HCT116 (cell line): ENCODE measurements around the gene G6PD. TPM values are rescaled to one million over a fixed set of nuclear protein-coding genes. Genes with fewer than 3 reads are reported as not detected.

Experiments
- ATAC-seq: fragments of 200-7000 bp; cut with Tn5 transposase; 2 replicates; pipeline ENCODE4 v1.9.1; 2020; ENCODE audit warnings: mild to moderate bottlenecking, moderate library complexity
- BruUV-seq: library from RNA; stranded (reverse); fragments of 400-500 nt; replicated peaks from 2 replicates; lab custom pipeline; 2021; lab: Mats Ljungman, UMichigan
- CTCF ChIA-PET: fragments of 300-600 bp; sonication (Branson Sonifier 250); formaldehyde crosslinking; loops from one replicate; lab custom pipeline; 2021; ENCODE audit warnings: antibody characterized with exemption; lab: Charles Lee
- POLR2A ChIA-PET: fragments of 300-600, 350-600 bp; sonication (Branson Sonifier 250); formaldehyde crosslinking; loops from one replicate; lab custom pipeline; 2021; ENCODE audit warnings: antibody characterized with exemption; lab: Charles Lee
- RAD21 ChIA-PET, 2 experiments: fragments of 300-600 bp; sonication (Branson Sonifier 250); formaldehyde crosslinking; loops; one replicate each; lab custom pipeline; 2023; ENCODE audit warnings: low total read pairs in 2 of 2; ENCODE audit not compliant: uncharacterized antibody in 2 of 2, unreplicated experiment in 2 of 2, low non-redundant PET in 1 of 2; lab: Charles Lee
- DNase-seq: peaks from one replicate; pipeline ENCODE4 v3.0.0-alpha.2; 2010; ENCODE audit warnings: low read depth, low spot score
- H2AFZ ChIP-seq: fragments of 200-600 bp; shearing (Covaris generic), sonication (generic); 2 replicates; pipeline ENCODE4 v1.6.1; 2017; ENCODE audit warnings: low read depth, mixed run types, mixed read lengths, antibody characterized with exemption, low read length; ENCODE audit not compliant: poor library complexity, severe bottlenecking
- H3K27ac ChIP-seq: 2 replicates; pipeline ENCODE4 v1.5.1; 2012; ENCODE audit warnings: low read depth, low read length
- H3K27me3 ChIP-seq: fragments of 200-600 bp; sonication (generic); 2 replicates; pipeline ENCODE4 v1.6.1; 2016; ENCODE audit warnings: mixed run types, low read length, mixed read lengths; ENCODE audit not compliant: insufficient read depth
- H3K36me3 ChIP-seq, 2 experiments: fragments of 200-500 bp in 1 of 2; fragments of 200-600 bp in 1 of 2; sonication (Bioruptor generic) in 1 of 2; sonication (generic) in 1 of 2; 2 replicates each; pipeline versions ENCODE4 v1.5.1 to v1.6.1; 2014 to 2016; ENCODE audit warnings: low read length in 2 of 2, inconsistent platforms in 1 of 2, mixed read lengths in 1 of 2, mixed run types in 1 of 2; ENCODE audit not compliant: insufficient read depth in 2 of 2, control insufficient read depth in 1 of 2
- H3K4me1 ChIP-seq, 2 experiments: fragments of 200-600 bp in 1 of 2; sonication (generic) in 1 of 2; 2 replicates each; pipeline versions ENCODE4 v1.5.1 to v1.6.1; 2012 to 2017; ENCODE audit warnings: low read length in 2 of 2, inconsistent platforms in 1 of 2, mild to moderate bottlenecking in 1 of 2, mixed read lengths in 1 of 2, mixed run types in 1 of 2, moderate library complexity in 1 of 2; ENCODE audit not compliant: insufficient read depth in 2 of 2, control insufficient read depth in 1 of 2
- H3K4me2 ChIP-seq: fragments of 200-600 bp; sonication (generic); 2 replicates; pipeline ENCODE4 v1.6.1; 2017; ENCODE audit warnings: mixed run types, low read length, mixed read lengths
- H3K4me3 ChIP-seq, 2 experiments: fragments of 200-600 bp in 1 of 2; sonication (generic) in 1 of 2; replicated peaks in 1 of 2; 2 replicates each; pipeline ENCODE4 v1.5.1; 2011 to 2016; ENCODE audit warnings: low read length in 2 of 2, control low read depth in 1 of 2, low read depth in 1 of 2, mild to moderate bottlenecking in 1 of 2, mixed read lengths in 1 of 2, mixed run types in 1 of 2
- H3K79me2 ChIP-seq: fragments of 200-600 bp; sonication (generic); 2 replicates; pipeline ENCODE4 v1.6.1; 2017; ENCODE audit warnings: mild to moderate bottlenecking, mixed run types, low read length, moderate library complexity, mixed read lengths; ENCODE audit not compliant: insufficient read depth
- H3K9ac ChIP-seq: fragments of 200-600 bp; sonication (generic); 2 replicates; pipeline ENCODE4 v1.6.1; 2016; ENCODE audit warnings: low read length, mixed read lengths
- H3K9me2 ChIP-seq: fragments of 200-600 bp; sonication (generic), shearing (Covaris generic); 2 replicates; pipeline ENCODE4 v1.6.1; 2017; ENCODE audit warnings: mixed run types, mild to moderate bottlenecking, moderate library complexity; ENCODE audit not compliant: insufficient read depth
- H3K9me3 ChIP-seq, 2 experiments: fragments of 200-500 bp in 1 of 2; fragments of 200-600 bp in 1 of 2; sonication (Bioruptor generic) in 1 of 2; sonication (generic) in 1 of 2; 2 replicates each; pipeline ENCODE4 v1.6.1; 2014 to 2017; ENCODE audit warnings: low read length in 2 of 2, mixed read lengths in 2 of 2, inconsistent platforms in 1 of 2, low read depth in 1 of 2, mild to moderate bottlenecking in 1 of 2, mixed run types in 1 of 2, moderate library complexity in 1 of 2; ENCODE audit not compliant: control insufficient read depth in 1 of 2, insufficient read depth in 1 of 2
- H4K20me1 ChIP-seq: fragments of 200-600 bp; sonication (generic), shearing (Covaris generic); 2 replicates; pipeline ENCODE4 v1.6.1; 2017; ENCODE audit warnings: mixed run types, mild to moderate bottlenecking, moderate library complexity; ENCODE audit not compliant: insufficient read depth
- CEBPB ChIP-seq: IDR thresholded peaks from 2 replicates; pipeline ENCODE4 v1.6.1; 2012; ENCODE audit warnings: low read depth
- EGR1 ChIP-seq: IDR thresholded peaks from 2 replicates; pipeline ENCODE4 v1.6.1; 2012; ENCODE audit warnings: low read depth
- EZH2 ChIP-seq: fragments of 200-600 bp; sonication (generic); IDR thresholded peaks from 2 replicates; pipeline ENCODE4 v1.6.1; 2017; ENCODE audit warnings: antibody characterized with exemption, mixed run types
- EZH2phosphoT487 ChIP-seq: fragments of 200-600 bp; IDR thresholded peaks from 2 replicates; pipeline ENCODE4 v1.6.1; 2018; ENCODE audit warnings: antibody characterized with exemption, borderline replicate concordance
- FOSL1 ChIP-seq: IDR thresholded peaks from 2 replicates; pipeline ENCODE4 v1.6.1; 2012; ENCODE audit warnings: low read depth
- POLR2AphosphoS5 ChIP-seq: IDR thresholded peaks from 2 replicates; pipeline ENCODE4 v1.6.1; 2011; ENCODE audit warnings: mild to moderate bottlenecking, low read depth, low read length, moderate library complexity
- SIN3A ChIP-seq: IDR thresholded peaks from 2 replicates; pipeline ENCODE4 v1.6.1; 2012; ENCODE audit warnings: low read depth
- SP1 ChIP-seq: IDR thresholded peaks from 2 replicates; pipeline ENCODE4 v1.6.1; 2012; ENCODE audit warnings: low read depth
- SRF ChIP-seq: IDR thresholded peaks from 2 replicates; pipeline ENCODE4 v1.6.1; 2012; ENCODE audit warnings: low read depth
- TCF7L2 ChIP-seq: IDR thresholded peaks from 2 replicates; pipeline ENCODE4 v1.7.0; 2011; ENCODE audit warnings: borderline replicate concordance, inconsistent platforms; ENCODE audit not compliant: insufficient read depth, insufficient read length; ENCODE audit errors: extremely low read depth
- YY1 ChIP-seq: IDR thresholded peaks from 2 replicates; pipeline ENCODE4 v1.6.1; 2011; ENCODE audit warnings: low read length, low read depth, moderate library complexity, mild to moderate bottlenecking; ENCODE audit not compliant: insufficient replicate concordance; ENCODE audit errors: extremely low read depth
- ZBTB33 ChIP-seq: IDR thresholded peaks from 2 replicates; pipeline ENCODE4 v1.6.1; 2011; ENCODE audit warnings: mild to moderate bottlenecking, low read length, moderate library complexity; ENCODE audit not compliant: insufficient replicate concordance; ENCODE audit errors: extremely low read depth
- ZFX ChIP-seq: fragments of 450-650 bp; IDR thresholded peaks from 2 replicates; pipeline ENCODE4 v1.6.1; 2017
- ZNF274 ChIP-seq: fragments of 200-500 bp; sonication (Bioruptor generic); IDR thresholded peaks from 2 replicates; pipeline ENCODE4 v1.6.1; 2014; ENCODE audit warnings: mild to moderate bottlenecking, low read depth, low read length, inconsistent platforms
- intact Hi-C: fragments of 100-400 bp; cut with micrococcal nuclease; formaldehyde crosslinking; loops from 2 replicates; pipeline ENCODE4 v1.10.0; 2022
- total RNA-seq: library from RNA; stranded (reverse); gene quantifications from one replicate; pipeline ENCODE4 v1.2.1, GENCODE V29; 2021; ENCODE audit not compliant: unreplicated experiment
- TF ChIP-seq, protein P1 (sequence below): IDR thresholded peaks from 2 replicates; pipeline ENCODE4 v1.6.1; 2012
- TF ChIP-seq, protein P2 (sequence below): IDR thresholded peaks from 2 replicates; pipeline ENCODE4 v1.6.1; 2012
- TF ChIP-seq, protein P3 (sequence below), 3 experiments: fragments of 200-600 bp in 1 of 3; sonication (generic) in 1 of 3; IDR thresholded peaks in 2 of 3; conservative IDR thresholded peaks in 1 of 3; 2 replicates each; pipeline ENCODE4 v1.5.1; 2012 to 2017; ENCODE audit warnings: low read depth in 2 of 3, low read length in 2 of 3, antibody characterized with exemption in 1 of 3, borderline replicate concordance in 1 of 3, control low read depth in 1 of 3, mild to moderate bottlenecking in 1 of 3, mixed read lengths in 1 of 3, mixed run types in 1 of 3, moderate library complexity in 1 of 3; ENCODE audit not compliant: insufficient read depth in 1 of 3

Gene G6PD
- total RNA-seq, 1 experiment from 2014 or later: 109 TPM

DNA sequence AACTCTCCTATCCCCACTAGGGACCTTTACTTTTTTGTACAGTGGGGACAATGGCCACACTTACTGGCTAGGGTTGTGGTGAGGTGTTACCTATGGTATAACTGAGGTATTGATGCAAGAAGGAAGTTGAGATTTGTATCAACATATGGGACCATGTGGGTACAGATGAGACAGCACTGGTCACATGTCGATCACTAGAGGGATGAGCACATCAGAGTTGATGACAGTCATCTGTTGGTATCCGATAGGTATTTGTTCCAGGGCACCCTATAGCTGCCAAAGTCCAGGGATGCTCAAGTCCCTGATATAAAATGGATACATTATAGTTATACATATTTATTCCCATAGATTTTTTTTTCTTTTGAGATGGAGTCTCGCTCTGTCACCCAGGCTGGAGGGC lies 43.7 kb downstream of the G6PD start:
- H3K4me2 ChIP-seq: no peak overlapping the region
- POLR2A ChIA-PET: no interaction called here
- H3K9me3 ChIP-seq: no peaks in the 10 kb centered on the region
- TF ChIP-seq EZH2phosphoT487 (no peak), POLR2AphosphoS5 (no peak), SIN3A (no peak), ZNF274 (no peak), SRF (no peak), ZBTB33 (no peak), CEBPB (no peak), EGR1 (no peak), EZH2 (no peak), ZFX (no peak), FOSL1 (no peak), YY1 (no peak), SP1 (no peak), TCF7L2 (no peak)
- TF ChIP-seq, protein P1, sequence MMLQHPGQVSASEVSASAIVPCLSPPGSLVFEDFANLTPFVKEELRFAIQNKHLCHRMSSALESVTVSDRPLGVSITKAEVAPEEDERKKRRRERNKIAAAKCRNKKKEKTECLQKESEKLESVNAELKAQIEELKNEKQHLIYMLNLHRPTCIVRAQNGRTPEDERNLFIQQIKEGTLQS: no peak
- TF ChIP-seq, protein P2, sequence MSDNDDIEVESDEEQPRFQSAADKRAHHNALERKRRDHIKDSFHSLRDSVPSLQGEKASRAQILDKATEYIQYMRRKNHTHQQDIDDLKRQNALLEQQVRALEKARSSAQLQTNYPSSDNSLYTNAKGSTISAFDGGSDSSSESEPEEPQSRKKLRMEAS: no peak
- TF ChIP-seq, protein P3, sequence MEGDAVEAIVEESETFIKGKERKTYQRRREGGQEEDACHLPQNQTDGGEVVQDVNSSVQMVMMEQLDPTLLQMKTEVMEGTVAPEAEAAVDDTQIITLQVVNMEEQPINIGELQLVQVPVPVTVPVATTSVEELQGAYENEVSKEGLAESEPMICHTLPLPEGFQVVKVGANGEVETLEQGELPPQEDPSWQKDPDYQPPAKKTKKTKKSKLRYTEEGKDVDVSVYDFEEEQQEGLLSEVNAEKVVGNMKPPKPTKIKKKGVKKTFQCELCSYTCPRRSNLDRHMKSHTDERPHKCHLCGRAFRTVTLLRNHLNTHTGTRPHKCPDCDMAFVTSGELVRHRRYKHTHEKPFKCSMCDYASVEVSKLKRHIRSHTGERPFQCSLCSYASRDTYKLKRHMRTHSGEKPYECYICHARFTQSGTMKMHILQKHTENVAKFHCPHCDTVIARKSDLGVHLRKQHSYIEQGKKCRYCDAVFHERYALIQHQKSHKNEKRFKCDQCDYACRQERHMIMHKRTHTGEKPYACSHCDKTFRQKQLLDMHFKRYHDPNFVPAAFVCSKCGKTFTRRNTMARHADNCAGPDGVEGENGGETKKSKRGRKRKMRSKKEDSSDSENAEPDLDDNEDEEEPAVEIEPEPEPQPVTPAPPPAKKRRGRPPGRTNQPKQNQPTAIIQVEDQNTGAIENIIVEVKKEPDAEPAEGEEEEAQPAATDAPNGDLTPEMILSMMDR (IDR thresholded peaks at IDR 0.05 in 2 of 3, conservative IDR thresholded peaks at IDR 0.05 in 1 of 3; ENCODE audit: borderline replicate concordance in 1 of 3, insufficient read depth in 1 of 3, low read depth in 2 of 3, low read length in 2 of 3): no peak
- no peaks in the 10 kb centered on the region for H3K36me3 ChIP-seq
- no peak overlapping the region for H3K27ac ChIP-seq
- H3K27me3 ChIP-seq: no peaks in the 10 kb centered on the region
- ATAC-seq (no peak), DNase-seq (no peak)
- H4K20me1 ChIP-seq: no peaks in the 10 kb centered on the region
- intact Hi-C loops: no loop called here
- RAD21 ChIA-PET: no interaction called here
- no peaks in the 10 kb centered on the region for H3K9me2 ChIP-seq
- no TSS peak for BruUV-seq
- H3K4me3 ChIP-seq: no peak overlapping the region
- no peak overlapping the region for H3K9ac ChIP-seq
- H3K4me1 ChIP-seq: peaks cover 0 to 5% of the 10 kb centered on the region in 2 experiments; a peak in 1 of 4 replicates
- CTCF ChIA-PET: no interaction called here
- no peak overlapping the region for H2AFZ ChIP-seq
- no peaks in the 10 kb centered on the region for H3K79me2 ChIP-seq
